Activated B cell treated with CpG ODN at 0.5 μM for 24 hours (primary cell): Measurements from ENCODE around the gene KDM1B. TPM values are rescaled to one million over a fixed set of nuclear protein-coding genes. Genes with fewer than 3 reads are reported as not detected.

Experiments
- ATAC-seq: fragments of 200-7000 bp; cut with Tn5 transposase; one replicate; pipeline ENCODE4 v1.10.0; 2021; ENCODE audit warnings: low read depth, mild to moderate bottlenecking, moderate library complexity
- CTCF ChIA-PET: fragments of 350-600 bp; sonication (Branson Sonifier 250); formaldehyde crosslinking; loops from one replicate; lab custom pipeline; 2021; ENCODE audit warnings: antibody characterized with exemption; lab: Charles Lee
- POLR2A ChIA-PET: fragments of 350-600 bp; sonication (Branson Sonifier 250); formaldehyde crosslinking; loops from one replicate; lab custom pipeline; 2021; ENCODE audit warnings: antibody characterized with exemption; lab: Charles Lee
- DNase-seq: peaks from one replicate; pipeline ENCODE4 v3.0.0; 2022
- H3K27ac Mint-ChIP-seq: one replicate; pipeline ENCODE4 v1.8.0; 2020; ENCODE audit warnings: mixed read lengths
- H3K27me3 Mint-ChIP-seq: one replicate; pipeline ENCODE4 v1.8.0; 2021; ENCODE audit warnings: mixed read lengths
- H3K36me3 Mint-ChIP-seq: one replicate; pipeline ENCODE4 v1.8.0; 2021; ENCODE audit warnings: low read depth, mixed read lengths
- H3K4me1 Mint-ChIP-seq: one replicate; pipeline ENCODE4 v1.8.0; 2021; ENCODE audit warnings: mixed read lengths
- H3K4me3 Mint-ChIP-seq: one replicate; pipeline ENCODE4 v1.8.0; 2020; ENCODE audit warnings: mild to moderate bottlenecking, mixed read lengths
- H3K9me3 Mint-ChIP-seq: one replicate; pipeline ENCODE4 v1.8.0; 2020; ENCODE audit warnings: mixed read lengths
- CTCF ChIP-seq: fragments of 200-600 bp; IDR thresholded peaks from one replicate; pipeline ENCODE4 v1.8.0; 2022; ENCODE audit warnings: antibody characterized with exemption, mild to moderate bottlenecking
- intact Hi-C: fragments of 100-400 bp; cut with micrococcal nuclease; formaldehyde crosslinking; loops from one replicate; pipeline ENCODE4 v1.15.1; 2024
- total RNA-seq: library from RNA; stranded (reverse); gene quantifications from 2 replicates; pipeline ENCODE4 v1.2.3, GENCODE V29; 2022

The KDM1B gene
- total RNA-seq, 1 donor from 2014 or later = 21.0 TPM

DNA sequence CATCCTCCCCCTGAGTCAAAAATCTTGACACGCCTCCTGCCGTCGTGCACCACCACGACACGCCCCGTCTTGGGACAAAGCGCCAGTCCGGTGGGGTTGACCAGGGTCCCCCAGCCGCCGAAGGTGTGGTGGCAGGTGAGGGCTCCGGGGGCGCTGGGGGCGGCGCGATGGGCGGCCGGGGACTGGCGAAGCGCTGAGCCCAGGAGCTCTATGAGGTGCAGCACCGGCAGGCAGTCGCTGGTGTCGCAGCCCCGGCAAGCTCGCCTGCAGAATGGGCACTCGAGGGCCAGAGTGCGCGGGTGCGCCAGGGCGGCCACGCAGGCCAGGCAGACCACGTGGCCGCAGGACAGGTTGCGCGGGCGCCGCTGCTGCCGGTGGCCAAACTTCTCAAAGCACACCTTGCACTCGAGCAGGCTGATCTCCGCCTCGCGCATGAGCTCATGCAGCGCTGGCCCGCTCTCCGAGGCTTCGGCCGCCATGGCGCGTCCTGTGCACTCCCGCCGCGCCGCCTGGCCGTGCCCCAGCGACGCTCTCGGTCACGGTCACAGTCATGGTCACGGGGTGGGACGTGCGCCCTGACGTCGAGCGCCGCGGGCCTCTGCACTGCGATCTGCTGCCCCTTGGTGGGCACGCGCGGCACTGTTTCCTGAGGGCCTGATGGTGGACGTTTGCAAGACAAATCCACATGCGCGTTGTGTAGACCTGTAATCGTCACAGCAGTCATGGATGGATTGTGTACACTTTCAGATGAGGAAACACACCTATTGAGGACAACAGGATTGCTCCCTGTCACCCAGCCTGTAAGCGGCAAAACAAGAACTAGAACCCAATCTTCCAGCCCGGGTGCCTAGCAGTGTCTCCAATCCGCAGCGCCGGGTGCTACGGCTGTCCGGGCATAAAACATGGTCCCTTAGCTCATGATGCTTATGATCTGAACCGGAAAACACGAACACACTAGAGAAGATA lies 32.8 kb upstream of the KDM1B start, which contains the start of gene NHLRC1:
Gene NHLRC1 (minus strand): TSS at position 550 of the 966 bp plus-strand sequence. CDS start 71 bp downstream, at position 479.
- Mint-ChIP-seq H3K4me1 (peaks cover 12% of the 10 kb centered on the region), H3K36me3 (no peaks in the 10 kb centered on the region), H3K4me3 (peak within 1 kb of the TSS; percentile 78), H3K27me3 (no peaks in the 10 kb centered on the region), H3K9me3 (no peaks in the 10 kb centered on the region), H3K27ac (no peak within 1 kb of the TSS)
- ATAC-seq = peak; percentile 99
- no peak for TF ChIP-seq CTCF
- ChIA-PET POLR2A (interaction anchor here (0.5 to 1.2 kb wide), 2 partner anchors 158 to 380 kb away, joined by 3 read pairs; no protein-coding TSS in a partner anchor), CTCF (interaction anchor here (0.5 to 2.8 kb wide), 7 partner anchors 10 to 382 kb away, joined by 3 to 15 read pairs (median 3); no protein-coding TSS in a partner anchor)
- intact Hi-C loops = loop anchor here (1.0 to 10.0 kb wide), 8 partner anchors 33 to 538 kb away; partner anchors contain the start of genes KDM1B, KIF13A, NUP153 and TPMT
- DNase-seq = peak; percentile 67

GRCh38 chr6:18126121-18126520 lies 29.1 kb upstream of the KDM1B start:
- no peak for ATAC-seq
- H3K4me3 Mint-ChIP-seq = no peak overlapping the region
- no peak for TF ChIP-seq CTCF
- peaks cover 4% of the 10 kb centered on the region for H3K36me3 Mint-ChIP-seq
- intact Hi-C loops = loop anchor here (10.0 kb wide), 1 partner anchor 421 kb away; the partner anchor contains the start of gene NUP153
- no peaks in the 10 kb centered on the region for H3K27me3 Mint-ChIP-seq
- POLR2A ChIA-PET = no interaction called here
- CTCF ChIA-PET = no interaction called here
- H3K9me3 Mint-ChIP-seq = no peaks in the 10 kb centered on the region
- H3K27ac Mint-ChIP-seq = no peak overlapping the region
- DNase-seq = no peak
- H3K4me1 Mint-ChIP-seq = peaks cover 12% of the 10 kb centered on the region

GRCh38 chr6:18132346-18132745 lies 22.9 kb upstream of the KDM1B start:
- intact Hi-C loops = no loop called here
- no peaks in the 10 kb centered on the region for H3K4me1 Mint-ChIP-seq
- no peak for DNase-seq
- H3K36me3 Mint-ChIP-seq = peaks cover 22% of the 10 kb centered on the region
- H3K27ac Mint-ChIP-seq = no peak overlapping the region
- TF ChIP-seq CTCF = no peak
- no peak for ATAC-seq
- H3K9me3 Mint-ChIP-seq = no peaks in the 10 kb centered on the region
- H3K4me3 Mint-ChIP-seq = no peak overlapping the region
- ChIA-PET CTCF (no interaction called here), POLR2A (interaction anchor here (1.5 kb wide), 1 partner anchor 24 kb away, joined by 3 read pairs; no protein-coding TSS in a partner anchor)
- no peaks in the 10 kb centered on the region for H3K27me3 Mint-ChIP-seq

- intact Hi-C loops = no loop called here
- no peak overlapping the region for H3K27ac Mint-ChIP-seq
- no peaks in the 10 kb centered on the region for H3K9me3 Mint-ChIP-seq
- H3K36me3 Mint-ChIP-seq = peaks cover 29% of the 10 kb centered on the region
- DNase-seq = no peak
- POLR2A ChIA-PET = no interaction called here
- H3K4me3 Mint-ChIP-seq = no peak overlapping the region
- CTCF ChIA-PET = no interaction called here
- no peaks in the 10 kb centered on the region for H3K4me1 Mint-ChIP-seq
- no peak for ATAC-seq
- TF ChIP-seq CTCF = no peak
- H3K27me3 Mint-ChIP-seq = no peaks in the 10 kb centered on the region
These were observed 20.1 kb upstream of the KDM1B start for GRCh38 chr6:18135171-18135570.

- Mint-ChIP-seq H3K4me3 (no peak overlapping the region), H3K27me3 (no peaks in the 10 kb centered on the region), H3K9me3 (no peaks in the 10 kb centered on the region), H3K27ac (no peak overlapping the region), H3K36me3 (peaks cover 33% of the 10 kb centered on the region), H3K4me1 (no peaks in the 10 kb centered on the region)
- ChIA-PET POLR2A (no interaction called here), CTCF (interaction anchor here (0.9 kb wide), 1 partner anchor 14 kb away, joined by 3 read pairs; the partner anchor contains the start of gene NHLRC1)
- DNase-seq = no peak
- no peak for TF ChIP-seq CTCF
- ATAC-seq = no peak
- intact Hi-C loops = no loop called here
These were observed 19.0 kb upstream of the KDM1B start for GRCh38 chr6:18136260-18136659.
